Loucy (cell line): ENCODE results near the gene ALAS1.

Experiments used
- CTCF ChIP-seq: fragments of 200-600 bp; sonication (generic); conservative IDR thresholded peaks from 2 replicates; pipeline ENCODE4 v1.5.1; 2014; ENCODE audit warnings: mild to moderate bottlenecking, antibody characterized with exemption, low read length
- EZH2phosphoT487 ChIP-seq: fragments of 200-600 bp; IDR thresholded peaks from 2 replicates; pipeline ENCODE4 v1.6.1; 2018; ENCODE audit warnings: antibody characterized with exemption, mild to moderate bottlenecking, moderate library complexity, borderline replicate concordance

GRCh38 chr3:52234516-52235447 lies 36.8 kb downstream of the ALAS1 start:
- TF ChIP-seq CTCF (peak; percentile 40), EZH2phosphoT487 (no peak)
